OCI-LY7 (cell line): ENCODE data around the gene CDH9.

Experiments used
- EZH2phosphoT487 ChIP-seq: fragments of 200-600 bp; sonication (generic); IDR thresholded peaks from 2 replicates; pipeline ENCODE4 v1.6.1; 2018; ENCODE audit warnings: low read depth, borderline replicate concordance, mild to moderate bottlenecking, mixed run types, antibody characterized with exemption, low read length, moderate library complexity, mixed read lengths
- TF ChIP-seq, protein P1 (sequence below): fragments of 200-600 bp; sonication (generic); conservative IDR thresholded peaks from 2 replicates; pipeline ENCODE4 v1.5.1; 2014; ENCODE audit warnings: mild to moderate bottlenecking, antibody characterized with exemption, low read length, moderate library complexity, mixed read lengths

DNA sequence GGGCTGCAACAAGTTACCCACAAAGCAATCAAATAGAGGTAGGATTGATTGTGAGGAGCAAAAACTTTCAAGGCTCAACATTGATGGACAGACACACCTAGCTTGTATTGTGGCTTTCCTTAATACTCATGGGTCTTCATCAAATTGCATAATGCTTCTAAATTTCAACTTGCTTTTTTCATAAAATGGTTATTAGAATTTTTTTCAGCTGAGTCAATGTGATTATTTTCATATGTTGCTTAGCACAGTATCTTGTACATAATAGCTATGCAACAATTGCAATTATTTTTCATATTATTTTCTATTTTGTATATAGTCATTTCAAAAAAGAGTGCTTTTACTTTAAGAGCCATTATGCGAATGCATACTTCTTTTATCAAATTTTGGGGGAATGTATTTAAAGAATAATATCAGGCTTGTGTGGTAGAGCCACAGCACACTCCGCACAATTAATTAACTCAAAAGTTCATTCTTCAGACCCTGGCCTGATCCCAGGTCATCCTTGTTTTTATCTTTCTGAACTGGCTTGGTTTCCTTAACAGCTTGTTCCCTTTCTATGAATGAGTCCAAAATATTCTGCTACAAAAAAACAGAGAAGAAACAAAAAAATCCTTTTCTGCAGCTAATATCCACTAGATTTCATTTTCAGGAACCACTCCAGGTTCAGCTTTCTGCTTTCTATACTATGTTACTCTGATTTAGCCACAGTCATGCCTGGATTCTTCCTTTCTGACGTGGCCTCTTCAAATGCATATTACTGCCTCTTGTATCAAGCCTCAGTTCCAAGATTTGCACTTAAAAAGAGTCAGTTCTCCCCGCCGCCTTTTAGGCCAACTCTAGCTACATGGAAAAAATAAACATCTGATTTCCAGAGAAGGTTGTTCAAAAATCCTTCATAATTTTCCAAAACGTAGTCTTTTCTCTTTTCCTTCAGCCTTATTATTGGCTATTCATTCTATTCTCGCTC, 45.3 kb upstream of the CDH9 start:
- TF ChIP-seq, protein P1, sequence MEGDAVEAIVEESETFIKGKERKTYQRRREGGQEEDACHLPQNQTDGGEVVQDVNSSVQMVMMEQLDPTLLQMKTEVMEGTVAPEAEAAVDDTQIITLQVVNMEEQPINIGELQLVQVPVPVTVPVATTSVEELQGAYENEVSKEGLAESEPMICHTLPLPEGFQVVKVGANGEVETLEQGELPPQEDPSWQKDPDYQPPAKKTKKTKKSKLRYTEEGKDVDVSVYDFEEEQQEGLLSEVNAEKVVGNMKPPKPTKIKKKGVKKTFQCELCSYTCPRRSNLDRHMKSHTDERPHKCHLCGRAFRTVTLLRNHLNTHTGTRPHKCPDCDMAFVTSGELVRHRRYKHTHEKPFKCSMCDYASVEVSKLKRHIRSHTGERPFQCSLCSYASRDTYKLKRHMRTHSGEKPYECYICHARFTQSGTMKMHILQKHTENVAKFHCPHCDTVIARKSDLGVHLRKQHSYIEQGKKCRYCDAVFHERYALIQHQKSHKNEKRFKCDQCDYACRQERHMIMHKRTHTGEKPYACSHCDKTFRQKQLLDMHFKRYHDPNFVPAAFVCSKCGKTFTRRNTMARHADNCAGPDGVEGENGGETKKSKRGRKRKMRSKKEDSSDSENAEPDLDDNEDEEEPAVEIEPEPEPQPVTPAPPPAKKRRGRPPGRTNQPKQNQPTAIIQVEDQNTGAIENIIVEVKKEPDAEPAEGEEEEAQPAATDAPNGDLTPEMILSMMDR, result no peak
- TF ChIP-seq EZH2phosphoT487, result no peak
